Mammary epithelial cell (primary cell): ENCODE data around the gene SLC35B2.

ENCODE experiments used
- CTCF ChIP-seq, 2 donors: IDR thresholded peaks in 1 of 2; conservative IDR thresholded peaks in 1 of 2; 2 replicates each; pipeline ENCODE4 v1.5.1; 2011 to 2012; ENCODE audit warnings: inconsistent platforms in 2 of 2, low read length in 2 of 2, mild to moderate bottlenecking in 2 of 2, control low read depth in 1 of 2, low read depth in 1 of 2; ENCODE audit not compliant: insufficient read depth in 1 of 2; ENCODE audit errors: extremely low read depth in 1 of 2
- EZH2 ChIP-seq: IDR thresholded peaks from 2 replicates; pipeline ENCODE4 v1.6.1; 2012; ENCODE audit warnings: low read length, inconsistent platforms, borderline replicate concordance

- no peak for TF ChIP-seq CTCF (conservative IDR thresholded peaks at IDR 0.05 in 1 of 2, IDR thresholded peaks at IDR 0.05 in 1 of 2; ENCODE audit: extremely low read depth in 1 of 2, insufficient read depth in 1 of 2, low read depth in 1 of 2, low read length in 2 of 2)
- no peak for TF ChIP-seq EZH2
These were observed 1.1 kb upstream of the SLC35B2 start for GRCh38 chr6:44258325-44258863.
